Heart left ventricle (tissue), 16 donors: Measurements from ENCODE around the gene SLC9C2. TPM values are rescaled to one million over a fixed set of nuclear protein-coding genes. Genes with fewer than 3 reads are reported as not detected.
"Not testable (repeated sequence)": the region's sequence is repeated elsewhere in the genome, so short reads cannot be mapped to it uniquely, and the experiment has no call there.

Source experiments
- ATAC-seq, 4 donors: fragments of 200-7000 bp; cut with Tn5 transposase; one replicate each; pipeline ENCODE4 v1.9.1; 2020 to 2022; ENCODE audit warnings: moderate library complexity in 4 of 4, mild to moderate bottlenecking in 3 of 4, moderate number of reproducible peaks in 1 of 4
- DNase-seq, 5 donors: peaks; one replicate each; pipeline ENCODE4 v3.0.0-alpha.2; 2020
- H3K27ac ChIP-seq, 12 donors: fragments of 200-600 bp; sonication (generic) in 4 of 12; one replicate each; pipeline versions ENCODE4 v1.5.0 to v1.8.0; 2016 to 2022; ENCODE audit warnings: mild to moderate bottlenecking in 2 of 12
- H3K27me3 ChIP-seq, 9 donors: fragments of 200-600 bp; sonication (generic) in 2 of 9; one replicate each; pipeline versions ENCODE4 v1.5.1 to v1.8.0; 2016 to 2022; ENCODE audit warnings: mild to moderate bottlenecking in 3 of 9
- H3K36me3 ChIP-seq, 9 donors: fragments of 200-600 bp; sonication (generic) in 2 of 9; one replicate each; pipeline versions ENCODE4 v1.5.0 to v1.8.0; 2018 to 2022; ENCODE audit warnings: mild to moderate bottlenecking in 2 of 9
- H3K4me1 ChIP-seq, 12 donors: fragments of 200-600 bp; sonication (generic) in 4 of 12; one replicate each; pipeline versions ENCODE4 v1.5.0 to v1.8.0; 2016 to 2022; ENCODE audit warnings: mild to moderate bottlenecking in 3 of 12
- H3K4me3 ChIP-seq, 12 donors: fragments of 200-600 bp; sonication (generic) in 4 of 12; one replicate each; pipeline versions ENCODE4 v1.5.0 to v1.8.0; 2017 to 2022; ENCODE audit warnings: mild to moderate bottlenecking in 9 of 12, moderate library complexity in 4 of 12
- H3K9me3 ChIP-seq, 12 donors: fragments of 200-600 bp; sonication (generic) in 4 of 12; one replicate each; pipeline versions ENCODE4 v1.5.0 to v1.8.0; 2016 to 2022; ENCODE audit warnings: mild to moderate bottlenecking in 1 of 12
- POLR2A ChIP-seq, 2 donors: fragments of 450-650 bp; IDR thresholded peaks; one replicate each; pipeline ENCODE4 v1.6.1; 2017; ENCODE audit warnings: antibody characterized with exemption in 2 of 2, mild to moderate bottlenecking in 2 of 2, moderate library complexity in 2 of 2
- WGBS, 4 donors: extraction: QIAGEN DNeasy Blood & Tissue Kit in 2 of 4; methylation state at CpG; one replicate each; pipeline versions ENCODE4 v1.1.5 to v1.1.7; 2013 to 2018; 5-methylcytosine and 5-hydroxymethylcytosine counted together
- intact Hi-C, 10 donors: fragments of 100-400 bp; cut with DNase I; formaldehyde crosslinking; loops; one replicate each; pipeline versions ENCODE4 v1.11.1 to v1.14.2; 2022
- polyA plus RNA-seq, 2 donors: library from polyadenylated mRNA; stranded (reverse); fragments of 200-250 nt; gene quantifications; one replicate each; pipeline ENCODE4 v1.2.3, GENCODE V29; 2013
- total RNA-seq, 9 donors: library from RNA; depleted of rRNA in 2 of 9; stranded (reverse); fragments of >200 nt in 2 of 9; fragmentation: NEBNext Ultra II Directional in 3 of 9; extraction: Animal tissue kit (Norgen Biotek cat#: 25700) in 3 of 9; gene quantifications; one replicate each; pipeline versions ENCODE4 v1.1.0 to v1.2.4, GENCODE V29; 2016 to 2023
- TF ChIP-seq, protein P1 (sequence below), 12 donors: fragments of 200-600 bp; sonication (generic) in 4 of 12; IDR thresholded peaks; one replicate each; pipeline versions ENCODE4 v1.5.0 to v1.8.0; 2018 to 2022; ENCODE audit warnings: antibody characterized with exemption in 12 of 12, mild to moderate bottlenecking in 5 of 12
- donor health status: ischemic (EF 13 %, LVEDD 7.1; RV severe dilation, severe dysfunction).
- donor health status: healthy with polysubstance abuse.
- donor health status: DM: no; HTN: yes; CAD: no.
- donor health status: DM: no; HTN: no; CAD: no.
- donor health status: ischemic (EF 25% LVEDD 6.9; RV normal size, moderate dysfunction).
- donor health status: ischemic (EF 25% LVEDD 5.7; RV mildly dilated, moderate dysfunction).
- donor health status: healthy.
- donor health status: DM: yes; HTN: yes; CAD: no.
- donor health status: ischemic (EF 35%, LVEDD 5.7; RV mildly dilated, moderate dysfunction).
- donor health status: nonischemic (EF 11% LVEDD 7.7; RV severe dilation, severe dysfunction).
- donor health status: DM: yes; HTN: yes; CAD: no.
- donor health status: PGD.
- donor health status: ischemic (EF 29% LVEDD 5.4; RV normal size, mild dysfunction).
- donor health status: nonischemic (EF 23%, LVEDD 6.1; RV moderate dilation, normal function).

The SLC9C2 gene
- total and polyA plus RNA-seq, 11 donors, result 0.09 to 1.8 (median 0.17) TPM; not detected in 8

DNA sequence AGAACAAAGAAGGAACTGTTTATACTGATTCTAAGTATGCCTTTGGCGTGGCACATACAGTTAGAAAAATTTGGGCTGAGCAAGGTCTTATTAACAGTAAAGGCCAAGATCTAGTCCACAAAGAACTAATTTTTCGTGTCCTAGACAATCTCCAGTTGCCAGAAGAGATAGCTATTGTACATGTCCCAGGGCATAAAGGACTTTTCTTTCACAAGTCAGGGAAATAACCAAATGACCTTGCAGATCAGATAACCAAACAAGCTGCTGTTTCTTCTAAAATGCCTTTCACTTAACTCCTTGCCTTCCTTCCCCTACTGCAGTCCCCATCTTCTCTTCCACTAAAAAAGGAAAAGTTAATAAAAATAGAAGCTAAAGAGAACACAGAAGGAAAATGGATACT lies 36.2 kb upstream of the SLC9C2 start:
- Histone ChIP-seq H3K9me3 (peaks cover 0 to 13% (median 0%) of the 10 kb centered on the region in 12 donors), H3K4me1 (no peaks in the 10 kb centered on the region), H3K4me3 (no peak overlapping the region), H3K27ac (no peak overlapping the region), H3K36me3 (no peaks in the 10 kb centered on the region), H3K27me3 (no peaks in the 10 kb centered on the region)
- intact Hi-C loops, result no loop called here
- 34 to 52% (median 44%) methylated on average over 2 of the region's 2 CpGs for WGBS, 4 donors
- DNase-seq (no peak), ATAC-seq (no peak)
- no peak for TF ChIP-seq POLR2A (IDR thresholded peaks at IDR 0.05)

DNA sequence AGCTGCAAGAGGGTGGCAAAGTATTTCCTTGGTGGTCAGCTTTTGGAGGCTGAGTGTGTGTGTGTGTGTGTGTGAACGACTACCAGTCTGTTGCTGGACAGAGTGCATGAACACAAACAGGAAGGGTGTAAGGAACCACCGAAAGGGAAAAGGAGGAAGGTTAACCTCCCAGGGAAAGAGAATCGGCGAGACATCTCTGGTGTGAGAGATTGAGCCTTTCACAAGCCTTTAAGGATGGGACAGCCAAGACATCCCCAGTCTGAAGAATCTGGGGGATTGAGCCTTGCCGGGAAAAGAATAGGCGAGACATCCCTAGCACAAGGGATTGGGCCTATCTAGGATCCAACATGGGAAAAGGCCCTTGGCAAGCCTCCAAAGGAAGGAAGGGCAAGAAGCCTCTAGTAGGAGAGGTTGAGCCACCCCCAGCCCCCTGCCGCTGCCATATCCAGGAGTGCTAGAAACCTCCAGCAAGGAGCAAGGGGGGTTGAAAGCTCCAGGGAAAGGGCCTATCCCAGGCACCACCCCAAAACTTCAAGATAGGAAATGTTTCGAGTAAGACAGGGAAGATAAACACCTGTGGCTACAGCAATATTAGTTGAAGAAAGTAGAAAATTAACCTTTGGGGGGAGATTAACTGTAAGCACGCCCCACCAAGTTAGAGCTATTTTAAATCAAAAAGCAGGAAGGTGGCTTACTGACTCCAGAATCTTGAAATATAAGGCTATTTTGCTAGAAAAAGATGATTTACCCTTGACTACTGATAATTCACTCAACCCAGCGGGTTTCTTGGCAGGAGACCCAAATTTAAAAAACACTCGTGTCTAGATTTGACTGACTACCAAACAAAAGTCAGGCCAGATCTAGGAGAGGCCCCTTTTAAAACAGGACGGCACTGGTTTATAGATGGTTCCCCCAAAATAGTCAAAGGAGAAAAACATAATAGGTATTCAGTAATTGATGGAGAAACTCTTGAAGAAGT lies 35.5 kb upstream of the SLC9C2 start:
- no peaks in the 10 kb centered on the region for H3K27me3 ChIP-seq
- TF ChIP-seq, protein P1, sequence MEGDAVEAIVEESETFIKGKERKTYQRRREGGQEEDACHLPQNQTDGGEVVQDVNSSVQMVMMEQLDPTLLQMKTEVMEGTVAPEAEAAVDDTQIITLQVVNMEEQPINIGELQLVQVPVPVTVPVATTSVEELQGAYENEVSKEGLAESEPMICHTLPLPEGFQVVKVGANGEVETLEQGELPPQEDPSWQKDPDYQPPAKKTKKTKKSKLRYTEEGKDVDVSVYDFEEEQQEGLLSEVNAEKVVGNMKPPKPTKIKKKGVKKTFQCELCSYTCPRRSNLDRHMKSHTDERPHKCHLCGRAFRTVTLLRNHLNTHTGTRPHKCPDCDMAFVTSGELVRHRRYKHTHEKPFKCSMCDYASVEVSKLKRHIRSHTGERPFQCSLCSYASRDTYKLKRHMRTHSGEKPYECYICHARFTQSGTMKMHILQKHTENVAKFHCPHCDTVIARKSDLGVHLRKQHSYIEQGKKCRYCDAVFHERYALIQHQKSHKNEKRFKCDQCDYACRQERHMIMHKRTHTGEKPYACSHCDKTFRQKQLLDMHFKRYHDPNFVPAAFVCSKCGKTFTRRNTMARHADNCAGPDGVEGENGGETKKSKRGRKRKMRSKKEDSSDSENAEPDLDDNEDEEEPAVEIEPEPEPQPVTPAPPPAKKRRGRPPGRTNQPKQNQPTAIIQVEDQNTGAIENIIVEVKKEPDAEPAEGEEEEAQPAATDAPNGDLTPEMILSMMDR (IDR thresholded peaks at IDR 0.05), result no peak
- TF ChIP-seq POLR2A (IDR thresholded peaks at IDR 0.05), result no peak
- no peaks in the 10 kb centered on the region for H3K36me3 ChIP-seq
- DNase-seq, result no peak
- 75 to 83% (median 78%) methylated on average over 12 of the region's 12 CpGs for WGBS, 4 donors
- intact Hi-C loops, result no loop called here
- H3K9me3 ChIP-seq, result peaks cover 0 to 17% (median 0%) of the 10 kb centered on the region in 12 donors
- no peak for ATAC-seq
- no peak overlapping the region for H3K27ac ChIP-seq
- H3K4me3 ChIP-seq, result no peak overlapping the region
- no peaks in the 10 kb centered on the region for H3K4me1 ChIP-seq

GRCh38 chr1:173637236-173638042 lies 34.6 kb upstream of the SLC9C2 start:
- ATAC-seq, DNase-seq, H3K27me3 ChIP-seq, H3K36me3 ChIP-seq, H3K4me1 ChIP-seq, intact Hi-C loops, H3K4me3 ChIP-seq, H3K27ac ChIP-seq: not testable (repeated sequence)
- peaks cover 0 to 14% (median 0%) of the 10 kb centered on the region in 12 donors for H3K9me3 ChIP-seq
- WGBS, 4 donors, result 90 to 94% (median 92%) methylated on average over 6 of the region's 6 CpGs

GRCh38 chr1:173635116-173635515 lies 32.2 kb upstream of the SLC9C2 start, which contains the start of gene TEX50:
TEX50 (plus strand) TSS chr1:173635338; CDS start chr1:173635522, 184 bp downstream.
- Histone ChIP-seq H3K27ac (no peak within 1 kb of the TSS), H3K36me3 (no peaks in the 10 kb centered on the region), H3K9me3 (peaks cover 0 to 14% (median 0%) of the 10 kb centered on the region in 12 donors), H3K4me1 (no peaks in the 10 kb centered on the region), H3K4me3 (no peak within 1 kb of the TSS), H3K27me3 (no peaks in the 10 kb centered on the region)
- intact Hi-C loops, result no loop called here
- ATAC-seq, result no peak
- TF ChIP-seq, protein P1 (IDR thresholded peaks at IDR 0.05), result no peak
- no peak for TF ChIP-seq POLR2A (IDR thresholded peaks at IDR 0.05)
- no peak for DNase-seq
- 88 to 95% (median 91%) methylated on average over 1 of the region's 1 CpG for WGBS, 4 donors

- DNase-seq (no peak), ATAC-seq (no peak)
- intact Hi-C loops, result no loop called here
- TF ChIP-seq, protein P1 (IDR thresholded peaks at IDR 0.05), result no peak
- no peak for TF ChIP-seq POLR2A (IDR thresholded peaks at IDR 0.05)
- 80 to 87% (median 82%) methylated on average over 3 of the region's 3 CpGs for WGBS, 4 donors
- peaks cover 0 to 8% (median 0%) of the 10 kb centered on the region in 12 donors for H3K9me3 ChIP-seq
- no peak overlapping the region for H3K27ac ChIP-seq
- no peaks in the 10 kb centered on the region for H3K36me3 ChIP-seq
- H3K27me3 ChIP-seq, result no peaks in the 10 kb centered on the region
- H3K4me1 ChIP-seq, result no peaks in the 10 kb centered on the region
- H3K4me3 ChIP-seq, result no peak overlapping the region
Measured at GRCh38 chr1:173628888-173629287, 26.0 kb upstream of the SLC9C2 start.
